ENCODE measurements around the gene CPTP. TPM values are rescaled to one million over a fixed set of nuclear protein-coding genes. Genes with fewer than 3 reads are reported as not detected.

Gene CPTP
- polyA plus RNA-seq (2013, experiment 1 of 2), result 7.5 TPM
- polyA plus RNA-seq (2013, experiment 2 of 2), result 7.1 TPM

DNA sequence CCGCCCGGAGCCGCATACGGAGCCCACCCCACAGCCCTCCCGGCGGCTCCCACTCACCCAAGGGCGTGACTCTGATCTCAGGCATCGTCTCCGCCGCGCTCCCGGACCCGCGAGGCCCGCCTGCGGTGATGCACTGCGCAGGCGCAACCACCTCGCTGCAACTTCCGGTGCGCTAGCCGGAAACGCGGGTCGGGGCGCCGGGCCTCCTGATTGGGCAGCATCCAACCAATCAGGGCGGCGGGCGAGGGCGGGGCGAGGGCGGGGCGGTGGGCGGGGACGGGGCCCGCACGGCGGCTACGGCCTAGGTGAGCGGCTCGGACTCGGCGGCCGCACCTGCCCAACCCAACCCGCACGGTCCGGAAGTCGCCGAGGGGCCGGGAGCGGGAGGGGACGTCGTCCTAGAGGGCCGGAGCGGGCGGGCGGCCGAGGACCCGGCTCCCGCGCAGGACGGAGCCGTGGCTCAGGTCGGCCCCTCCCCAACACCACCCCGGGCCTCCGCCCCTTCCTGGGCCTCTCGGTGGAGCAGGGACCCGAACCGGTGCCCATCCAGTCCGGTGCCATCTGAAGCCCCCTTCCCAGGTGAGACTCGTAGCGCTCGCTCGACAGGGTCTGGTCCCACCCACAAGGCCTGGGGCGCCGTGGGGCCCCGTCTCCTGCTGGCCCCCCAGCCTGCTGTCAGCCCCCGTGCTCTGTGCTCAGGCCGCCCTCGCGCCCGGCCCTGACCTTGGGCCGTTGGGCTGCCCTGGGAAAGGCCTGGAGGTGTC, at the start of gene CPTP, which contains the start of gene INTS11:
TSS of gene CPTP (plus strand) at position 279 of the 764 bp plus-strand sequence. CDS start 2,109 bp downstream, outside the sequence.
TSS of gene INTS11 (minus strand) at position 137 of the 764 bp plus-strand sequence. CDS start at position 85, 52 bp downstream.
- H3K79me1 ChIP-seq (ENCODE audit: low read length), result peaks cover 21% of the 10 kb centered on the region
- H3K56ac ChIP-seq (ENCODE audit: low read length), result peak within 1 kb of the TSS; percentile 97
- peaks cover 37% of the 10 kb centered on the region for H3K79me2 ChIP-seq (ENCODE audit: control insufficient read depth, insufficient read depth, low read length)
- WGBS (ENCODE audit: extremely low coverage, insufficient coverage, low lambda C conversion rate), result no CpG with 5 or more reads among the region's 84 CpGs
- H3K4ac ChIP-seq (ENCODE audit: low read depth, low read length), result peak within 1 kb of the TSS; percentile 75
- peak within 1 kb of the TSS; percentile 66 for H3K23ac ChIP-seq (ENCODE audit: low read length)
- H4K5ac ChIP-seq (ENCODE audit: low read length), result no peak within 1 kb of the TSS
- H3K36me3 ChIP-seq (ENCODE audit: control insufficient read depth, insufficient read depth, low read length), result no peaks in the 10 kb centered on the region
- no peaks in the 10 kb centered on the region for H3K4me1 ChIP-seq (ENCODE audit: control insufficient read depth, low read depth, low read length)
- H2BK15ac ChIP-seq (replicated peaks; ENCODE audit: low read depth), result no peak within 1 kb of the TSS
- H3K18ac ChIP-seq (ENCODE audit: low read length), result peak within 1 kb of the TSS; percentile 35
- peak within 1 kb of the TSS; percentile 37 for H2AK5ac ChIP-seq (ENCODE audit: low read length)
- H4K8ac ChIP-seq (ENCODE audit: low read depth, low read length), result no peak within 1 kb of the TSS
- peak within 1 kb of the TSS; percentile 87 for H3K4me2 ChIP-seq (ENCODE audit: low read length)
- peak; percentile 92 for DNase-seq
- H2BK120ac ChIP-seq (ENCODE audit: low read depth, low read length), result no peak within 1 kb of the TSS
- no peak within 1 kb of the TSS for H2BK5ac ChIP-seq (ENCODE audit: low read length)
- H3K9ac ChIP-seq (ENCODE audit: low read length), result peak within 1 kb of the TSS; percentile 94
- H3K27me3 ChIP-seq (ENCODE audit: insufficient read depth, low read length, poor library complexity), result no peaks in the 10 kb centered on the region
- peak within 1 kb of the TSS; percentile 28 for H3K27ac ChIP-seq (ENCODE audit: low read depth, low read length)
- H3K4me3 ChIP-seq (ENCODE audit: low read length), result peak within 1 kb of the TSS; percentile 89

DNA sequence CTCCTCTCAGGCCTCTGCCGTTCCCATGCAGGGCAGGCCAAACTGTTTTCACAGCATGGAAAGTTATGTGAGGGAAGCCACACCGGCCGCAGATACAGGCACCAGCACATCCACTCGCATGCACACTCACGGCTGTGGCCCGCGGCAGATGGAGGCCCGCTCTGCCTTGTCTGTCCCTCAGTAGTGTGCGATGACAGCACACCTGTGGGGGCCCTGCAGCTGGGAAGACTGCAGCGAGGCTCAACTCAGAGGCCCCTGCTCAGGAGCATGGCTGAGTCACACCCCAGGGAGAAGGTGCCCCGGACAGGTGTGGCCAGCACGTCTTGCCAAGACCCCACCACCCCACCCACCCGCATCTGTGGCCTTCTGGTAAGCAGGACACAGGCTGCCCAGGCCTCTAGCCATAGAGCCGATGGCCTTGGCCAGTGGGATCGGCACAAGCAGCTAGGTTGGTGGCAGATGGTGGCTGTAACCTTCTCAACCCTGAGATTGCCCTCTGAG, 49.6 kb upstream of the CPTP start:
- H3K18ac ChIP-seq (ENCODE audit: low read length), result no peak overlapping the region
- peaks cover 5% of the 10 kb centered on the region for H3K4me1 ChIP-seq (ENCODE audit: control insufficient read depth, low read depth, low read length)
- H4K8ac ChIP-seq (ENCODE audit: low read depth, low read length), result no peak overlapping the region
- no peaks in the 10 kb centered on the region for H3K27me3 ChIP-seq (ENCODE audit: insufficient read depth, low read length, poor library complexity)
- H3K36me3 ChIP-seq (ENCODE audit: control insufficient read depth, insufficient read depth, low read length), result no peaks in the 10 kb centered on the region
- WGBS (ENCODE audit: extremely low coverage, insufficient coverage, low lambda C conversion rate), result no CpG with 5 or more reads among the region's 15 CpGs
- no peak overlapping the region for H2AK5ac ChIP-seq (ENCODE audit: low read length)
- peak overlapping the region; percentile 89 for H3K56ac ChIP-seq (ENCODE audit: low read length)
- H3K4me2 ChIP-seq (ENCODE audit: low read length), result no peak overlapping the region
- H2BK120ac ChIP-seq (ENCODE audit: low read depth, low read length), result no peak overlapping the region
- DNase-seq, result no peak
- no peak overlapping the region for H3K4ac ChIP-seq (ENCODE audit: low read depth, low read length)
- H3K23ac ChIP-seq (ENCODE audit: low read length), result no peak overlapping the region
- H3K4me3 ChIP-seq (ENCODE audit: low read length), result no peak overlapping the region
- no peak overlapping the region for H2BK15ac ChIP-seq (replicated peaks; ENCODE audit: low read depth)
- H4K5ac ChIP-seq (ENCODE audit: low read length), result no peak overlapping the region
- no peak overlapping the region for H2BK5ac ChIP-seq (ENCODE audit: low read length)
- peaks cover 33% of the 10 kb centered on the region for H3K79me2 ChIP-seq (ENCODE audit: control insufficient read depth, insufficient read depth, low read length)
- peaks cover 22% of the 10 kb centered on the region for H3K79me1 ChIP-seq (ENCODE audit: low read length)
- H3K27ac ChIP-seq (ENCODE audit: low read depth, low read length), result no peak overlapping the region
- no peak overlapping the region for H3K9ac ChIP-seq (ENCODE audit: low read length)

DNA sequence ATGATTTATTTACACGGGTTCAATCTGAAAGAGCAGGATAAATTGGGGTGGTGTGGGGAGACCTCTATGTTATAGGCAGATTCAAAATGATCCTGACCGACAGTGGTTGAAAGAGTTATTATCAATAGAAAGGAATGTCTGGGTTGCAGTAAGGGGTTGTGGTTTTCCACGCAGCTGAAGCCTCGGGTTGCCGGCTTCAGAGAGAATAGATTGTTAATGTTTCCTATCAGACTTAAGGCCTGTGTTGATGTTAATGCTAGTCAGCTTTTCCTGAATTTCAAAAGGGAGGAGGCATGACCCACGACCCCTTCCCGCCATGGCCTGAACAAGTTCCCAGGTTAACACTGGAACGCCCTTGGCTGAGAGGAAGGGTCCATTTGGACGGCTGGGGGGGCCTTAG, 48.8 kb upstream of the CPTP start:
- no peak overlapping the region for H3K23ac ChIP-seq (ENCODE audit: low read length)
- no peak overlapping the region for H2AK5ac ChIP-seq (ENCODE audit: low read length)
- H2BK120ac ChIP-seq (ENCODE audit: low read depth, low read length), result no peak overlapping the region
- H3K4me2 ChIP-seq (ENCODE audit: low read length), result no peak overlapping the region
- no peak overlapping the region for H3K27ac ChIP-seq (ENCODE audit: low read depth, low read length)
- H3K79me1 ChIP-seq (ENCODE audit: low read length), result peaks cover 16% of the 10 kb centered on the region
- peaks cover 5% of the 10 kb centered on the region for H3K4me1 ChIP-seq (ENCODE audit: control insufficient read depth, low read depth, low read length)
- no peaks in the 10 kb centered on the region for H3K27me3 ChIP-seq (ENCODE audit: insufficient read depth, low read length, poor library complexity)
- no peak overlapping the region for H2BK15ac ChIP-seq (replicated peaks; ENCODE audit: low read depth)
- H3K79me2 ChIP-seq (ENCODE audit: control insufficient read depth, insufficient read depth, low read length), result peaks cover 24% of the 10 kb centered on the region
- H3K4me3 ChIP-seq (ENCODE audit: low read length), result no peak overlapping the region
- H3K56ac ChIP-seq (ENCODE audit: low read length), result no peak overlapping the region
- no peak overlapping the region for H4K5ac ChIP-seq (ENCODE audit: low read length)
- no peak overlapping the region for H2BK5ac ChIP-seq (ENCODE audit: low read length)
- no peak overlapping the region for H3K18ac ChIP-seq (ENCODE audit: low read length)
- no peak for DNase-seq
- no peak overlapping the region for H3K4ac ChIP-seq (ENCODE audit: low read depth, low read length)
- H3K36me3 ChIP-seq (ENCODE audit: control insufficient read depth, insufficient read depth, low read length), result no peaks in the 10 kb centered on the region
- no peak overlapping the region for H3K9ac ChIP-seq (ENCODE audit: low read length)
- H4K8ac ChIP-seq (ENCODE audit: low read depth, low read length), result no peak overlapping the region
- WGBS (ENCODE audit: extremely low coverage, insufficient coverage, low lambda C conversion rate), result no CpG with 5 or more reads among the region's 9 CpGs

DNA sequence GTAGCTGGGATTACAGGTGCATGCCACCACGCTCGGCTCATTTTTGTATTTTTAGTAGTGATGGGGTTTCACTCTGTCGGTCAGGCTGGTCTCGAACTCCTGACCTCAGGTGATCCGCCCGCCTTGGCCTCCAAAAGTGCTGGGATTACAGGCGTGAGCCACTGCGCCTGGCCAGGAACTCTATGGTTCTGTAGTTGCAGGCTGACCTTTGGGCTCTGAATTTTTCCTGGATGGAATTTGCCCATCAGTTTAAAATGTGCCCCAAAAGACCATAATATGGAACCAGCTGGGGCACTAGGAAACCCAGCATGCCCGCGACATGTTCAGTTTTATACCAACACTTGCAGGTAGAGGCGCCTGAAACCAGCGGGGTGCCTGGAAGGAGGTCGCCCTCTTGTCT, 46.0 kb upstream of the CPTP start:
- H4K8ac ChIP-seq (ENCODE audit: low read depth, low read length), result no peak overlapping the region
- no peaks in the 10 kb centered on the region for H3K36me3 ChIP-seq (ENCODE audit: control insufficient read depth, insufficient read depth, low read length)
- no peak overlapping the region for H2BK120ac ChIP-seq (ENCODE audit: low read depth, low read length)
- no peak overlapping the region for H3K4me3 ChIP-seq (ENCODE audit: low read length)
- no peaks in the 10 kb centered on the region for H3K27me3 ChIP-seq (ENCODE audit: insufficient read depth, low read length, poor library complexity)
- no peak overlapping the region for H3K56ac ChIP-seq (ENCODE audit: low read length)
- no peaks in the 10 kb centered on the region for H3K79me2 ChIP-seq (ENCODE audit: control insufficient read depth, insufficient read depth, low read length)
- H3K4ac ChIP-seq (ENCODE audit: low read depth, low read length), result no peak overlapping the region
- H3K4me2 ChIP-seq (ENCODE audit: low read length), result no peak overlapping the region
- H3K4me1 ChIP-seq (ENCODE audit: control insufficient read depth, low read depth, low read length), result no peaks in the 10 kb centered on the region
- no peaks in the 10 kb centered on the region for H3K79me1 ChIP-seq (ENCODE audit: low read length)
- H3K9ac ChIP-seq (ENCODE audit: low read length), result no peak overlapping the region
- no peak overlapping the region for H3K23ac ChIP-seq (ENCODE audit: low read length)
- no peak overlapping the region for H2BK5ac ChIP-seq (ENCODE audit: low read length)
- WGBS (ENCODE audit: extremely low coverage, insufficient coverage, low lambda C conversion rate), result no CpG with 5 or more reads among the region's 13 CpGs
- no peak overlapping the region for H2BK15ac ChIP-seq (replicated peaks; ENCODE audit: low read depth)
- no peak overlapping the region for H4K5ac ChIP-seq (ENCODE audit: low read length)
- DNase-seq, result no peak
- no peak overlapping the region for H2AK5ac ChIP-seq (ENCODE audit: low read length)
- no peak overlapping the region for H3K27ac ChIP-seq (ENCODE audit: low read depth, low read length)
- H3K18ac ChIP-seq (ENCODE audit: low read length), result no peak overlapping the region

DNA sequence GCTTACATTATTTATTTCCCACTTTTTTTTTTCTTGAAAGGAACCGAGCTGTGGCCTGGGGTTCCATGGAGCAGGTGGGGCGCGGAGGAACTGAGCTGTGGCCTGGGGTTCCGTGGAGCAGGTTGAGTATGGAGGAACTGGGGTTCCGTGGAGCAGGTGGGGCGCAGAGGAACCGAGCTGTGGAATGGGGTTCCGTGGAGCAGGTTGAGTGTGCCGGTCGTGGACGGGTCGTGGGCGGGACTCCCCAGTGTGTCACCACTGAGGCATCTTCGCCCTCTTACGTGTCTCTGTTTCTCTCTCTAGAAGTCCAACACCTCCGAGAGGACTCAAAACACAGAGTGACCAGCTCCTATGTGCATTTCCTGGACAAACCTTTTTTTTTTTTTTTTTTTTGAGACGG, 45.6 kb upstream of the CPTP start:
- no peaks in the 10 kb centered on the region for H3K79me1 ChIP-seq (ENCODE audit: low read length)
- H3K27ac ChIP-seq (ENCODE audit: low read depth, low read length), result no peak overlapping the region
- no peak overlapping the region for H3K4me3 ChIP-seq (ENCODE audit: low read length)
- H3K18ac ChIP-seq (ENCODE audit: low read length), result no peak overlapping the region
- H3K56ac ChIP-seq (ENCODE audit: low read length), result no peak overlapping the region
- H3K27me3 ChIP-seq (ENCODE audit: insufficient read depth, low read length, poor library complexity), result no peaks in the 10 kb centered on the region
- no peak overlapping the region for H3K4ac ChIP-seq (ENCODE audit: low read depth, low read length)
- no peaks in the 10 kb centered on the region for H3K36me3 ChIP-seq (ENCODE audit: control insufficient read depth, insufficient read depth, low read length)
- no peak overlapping the region for H2AK5ac ChIP-seq (ENCODE audit: low read length)
- H2BK5ac ChIP-seq (ENCODE audit: low read length), result no peak overlapping the region
- no peak overlapping the region for H3K23ac ChIP-seq (ENCODE audit: low read length)
- H3K4me1 ChIP-seq (ENCODE audit: control insufficient read depth, low read depth, low read length), result no peaks in the 10 kb centered on the region
- no peak overlapping the region for H3K9ac ChIP-seq (ENCODE audit: low read length)
- DNase-seq, result no peak
- H3K79me2 ChIP-seq (ENCODE audit: control insufficient read depth, insufficient read depth, low read length), result no peaks in the 10 kb centered on the region
- H3K4me2 ChIP-seq (ENCODE audit: low read length), result no peak overlapping the region
- H2BK15ac ChIP-seq (replicated peaks; ENCODE audit: low read depth), result no peak overlapping the region
- no peak overlapping the region for H2BK120ac ChIP-seq (ENCODE audit: low read depth, low read length)
- WGBS (ENCODE audit: extremely low coverage, insufficient coverage, low lambda C conversion rate), result no CpG with 5 or more reads among the region's 17 CpGs
- H4K8ac ChIP-seq (ENCODE audit: low read depth, low read length), result no peak overlapping the region
- no peak overlapping the region for H4K5ac ChIP-seq (ENCODE audit: low read length)

All from mesendoderm (in vitro differentiated cells).